ENCODE results near the gene LRP10. TPM values are rescaled to one million over a fixed set of nuclear protein-coding genes. Genes with fewer than 3 reads are reported as not detected.
"Not testable (repeated sequence)": the region's sequence is repeated elsewhere in the genome, so short reads cannot be mapped to it uniquely, and the experiment has no call there.

LRP10 gene
- total and polyA plus RNA-seq, 4 donors, result 25.7 to 148 (median 94.0) TPM

GRCh38 chr14:22822571-22823098 lies 48.9 kb upstream of the LRP10 start:
- peak; percentile 85 for TF ChIP-seq CTCF (IDR thresholded peaks at IDR 0.05; ENCODE audit: control extremely low read depth, extremely low read depth)
- no peaks in the 10 kb centered on the region for H3K9me3 ChIP-seq (ENCODE audit: control insufficient read depth in 4 of 4, insufficient read depth in 3 of 4, low read length in 3 of 4)
- ATAC-seq (ENCODE audit: insufficient read depth, low FRiP score) (peak; percentile 68), DNase-seq (peak; percentile 96 to 97 (median 96))
- 1% methylated on average over 33 to 34 of the region's 34 CpGs for WGBS, 2 donors
- H3K4me1 ChIP-seq (ENCODE audit: control insufficient read depth in 5 of 5, insufficient read depth in 5 of 5, low read length in 5 of 5), result peaks cover 0 to 47% (median 13%) of the 10 kb centered on the region in 5 donors
- H3K27me3 ChIP-seq (ENCODE audit: control insufficient read depth in 3 of 3, insufficient read depth in 3 of 3, low read length in 2 of 3), result no peaks in the 10 kb centered on the region
- H3K36me3 ChIP-seq (ENCODE audit: control insufficient read depth in 4 of 4, insufficient read depth in 4 of 4, low read length in 4 of 4), result no peaks in the 10 kb centered on the region
- peak overlapping the region in 1 of 2 donors; percentile 68 for H3K9ac ChIP-seq (ENCODE audit: insufficient read depth in 1 of 2, low read length in 2 of 2)
- H3K4me3 ChIP-seq, result no peak overlapping the region
- H3K27ac ChIP-seq (ENCODE audit: low read depth in 1 of 2, low read length in 1 of 2), result peak overlapping the region in 1 of 2 donors; percentile 63

- Histone ChIP-seq H3K36me3 (ENCODE audit: control insufficient read depth in 4 of 4, insufficient read depth in 4 of 4, low read length in 4 of 4) (peaks cover 0 to under 1% (median 0%) of the 10 kb centered on the region in 4 donors), H3K9me3 (ENCODE audit: control insufficient read depth in 4 of 4, insufficient read depth in 3 of 4, low read length in 3 of 4) (no peaks in the 10 kb centered on the region), H3K4me3 (no peak overlapping the region), H3K27me3 (ENCODE audit: control insufficient read depth in 3 of 3, insufficient read depth in 3 of 3, low read length in 2 of 3) (no peaks in the 10 kb centered on the region), H3K4me1 (ENCODE audit: control insufficient read depth in 5 of 5, insufficient read depth in 5 of 5, low read length in 5 of 5) (peaks cover 0 to 33% (median 6%) of the 10 kb centered on the region in 5 donors), H3K9ac (ENCODE audit: insufficient read depth in 1 of 2, low read length in 2 of 2) (peak overlapping the region in 1 of 2 donors; percentile 63), H3K27ac (ENCODE audit: low read depth in 1 of 2, low read length in 1 of 2) (no peak overlapping the region)
- no peak for TF ChIP-seq CTCF (IDR thresholded peaks at IDR 0.05; ENCODE audit: control extremely low read depth, extremely low read depth)
- 30 to 54% methylated on average over 8 of the region's 8 CpGs for WGBS, 2 donors
- DNase-seq (peak in 2 of 3 donors; percentile 46 to 67), ATAC-seq (ENCODE audit: insufficient read depth, low FRiP score) (no peak)
These were observed 46.7 kb upstream of the LRP10 start for GRCh38 chr14:22824711-22825359.

GRCh38 chr14:22829076-22829660 lies 42.4 kb upstream of the LRP10 start:
- ATAC-seq (ENCODE audit: insufficient read depth, low FRiP score); H3K4me3 ChIP-seq; DNase-seq; H3K9me3 ChIP-seq (ENCODE audit: control insufficient read depth in 4 of 4, insufficient read depth in 3 of 4, low read length in 3 of 4); H3K36me3 ChIP-seq (ENCODE audit: control insufficient read depth in 4 of 4, insufficient read depth in 4 of 4, low read length in 4 of 4); H3K27me3 ChIP-seq (ENCODE audit: control insufficient read depth in 3 of 3, insufficient read depth in 3 of 3, low read length in 2 of 3): not testable (repeated sequence)
- Histone ChIP-seq H3K9ac (ENCODE audit: insufficient read depth in 1 of 2, low read length in 2 of 2) (peak overlapping the region in 1 of 2 donors; percentile 74), H3K27ac (ENCODE audit: low read depth in 1 of 2, low read length in 1 of 2) (peak overlapping the region; percentile 79), H3K4me1 (ENCODE audit: control insufficient read depth in 5 of 5, insufficient read depth in 5 of 5, low read length in 5 of 5) (peaks cover 0 to 15% (median 7%) of the 10 kb centered on the region in 5 donors)
- 81 to 87% methylated on average over 12 of the region's 12 CpGs for WGBS, 2 donors
